HepG2 (cell line): ENCODE results near the gene WWP2. TPM values are rescaled to one million over a fixed set of nuclear protein-coding genes. Genes with fewer than 3 reads are reported as not detected.

ENCODE experiments used
- GABPA ChIP-seq, 2 experiments: IDR thresholded peaks; 2 replicates each; pipeline ENCODE4 v1.6.1; 2011 to 2016; ENCODE audit warnings: low read depth in 2 of 2, low read length in 1 of 2, missing biosample characterization in 1 of 2, missing genetic modification characterization in 1 of 2
- GFI1 ChIP-seq: sonication (generic); formaldehyde crosslinking; IDR thresholded peaks from 2 replicates; pipeline ENCODE4 v1.5.0; 2020; ENCODE audit warnings: missing genetic modification reagents, mild to moderate bottlenecking, borderline replicate concordance
- GMEB2 ChIP-seq: IDR thresholded peaks from 2 replicates; pipeline ENCODE4 v1.6.1; 2016; ENCODE audit warnings: missing biosample characterization, missing genetic modification reagents, low read depth
- HMGXB4 ChIP-seq, 2 experiments: sonication (generic) in 1 of 2; formaldehyde crosslinking in 1 of 2; IDR thresholded peaks; 2 replicates each; pipeline versions ENCODE4 v1.4.0 to v1.6.1; 2018 to 2020; ENCODE audit warnings: missing genetic modification reagents in 2 of 2, borderline replicate concordance in 1 of 2, low read depth in 1 of 2, mild to moderate bottlenecking in 1 of 2, missing biosample characterization in 1 of 2
- HNF4A ChIP-seq: sonication (generic); formaldehyde crosslinking; IDR thresholded peaks from 2 replicates; pipeline ENCODE4 v1.4.0; 2020; ENCODE audit warnings: missing genetic modification reagents
- MAFK ChIP-seq, 2 experiments: IDR thresholded peaks in 1 of 2; conservative IDR thresholded peaks in 1 of 2; 2 replicates each; pipeline ENCODE4 v1.6.1; 2011; ENCODE audit warnings: improper control_type of control experiment in 2 of 2, low read length in 2 of 2
- MED1 ChIP-seq: sonication (generic); formaldehyde crosslinking; IDR thresholded peaks from 2 replicates; pipeline ENCODE4 v1.4.0; 2020; ENCODE audit warnings: missing genetic modification reagents
- MTF1 ChIP-seq: sonication (generic); formaldehyde crosslinking; IDR thresholded peaks from 2 replicates; pipeline ENCODE4 v1.5.0; 2020; ENCODE audit warnings: missing genetic modification reagents
- SIX4 ChIP-seq: sonication (generic); formaldehyde crosslinking; IDR thresholded peaks from 2 replicates; pipeline ENCODE4 v1.4.0; 2020; ENCODE audit warnings: missing genetic modification reagents
- SRY ChIP-seq: sonication (generic); formaldehyde crosslinking; IDR thresholded peaks from 2 replicates; pipeline ENCODE4 v1.8.0; 2022; ENCODE audit warnings: mild to moderate bottlenecking, missing genetic modification reagents
- TBX2 ChIP-seq: sonication (generic); formaldehyde crosslinking; IDR thresholded peaks from 2 replicates; pipeline ENCODE4 v1.5.0; 2020; ENCODE audit warnings: missing genetic modification reagents, mild to moderate bottlenecking, borderline replicate concordance
- ZBTB38 ChIP-seq: sonication (generic); formaldehyde crosslinking; IDR thresholded peaks from 2 replicates; pipeline ENCODE4 v1.5.1; 2020; ENCODE audit warnings: mild to moderate bottlenecking, missing genetic modification reagents
- ZNF234 ChIP-seq: sonication (generic); formaldehyde crosslinking; conservative IDR thresholded peaks from 2 replicates; pipeline ENCODE4 v1.5.1; 2020; ENCODE audit warnings: mild to moderate bottlenecking, missing genetic modification reagents
- ZNF274 ChIP-seq: sonication (generic); formaldehyde crosslinking; IDR thresholded peaks from 2 replicates; pipeline ENCODE4 v1.5.1; 2020; ENCODE audit warnings: mild to moderate bottlenecking, missing genetic modification reagents
- ZNF780A ChIP-seq: sonication (generic); formaldehyde crosslinking; IDR thresholded peaks from 2 replicates; pipeline ENCODE4 v1.8.0; 2022; ENCODE audit warnings: mild to moderate bottlenecking, missing genetic modification reagents, moderate library complexity
- ZNF891 ChIP-seq: sonication (generic); formaldehyde crosslinking; IDR thresholded peaks from 2 replicates; pipeline ENCODE4 v1.5.0; 2020; ENCODE audit warnings: mild to moderate bottlenecking, missing genetic modification reagents
- polyA plus RNA-seq, 8 experiments: library from polyadenylated mRNA; depleted of rRNA in 3 of 8; stranded (reverse) in 7 of 8; unstranded in 1 of 8; fragments of >200 nt; fragmentation: Illumina TruSeq in 4 of 8; extraction: Trizol in 4 of 8; gene quantifications; 2 replicates each; pipeline versions ENCODE4 v1.2.1 to v1.2.3, GENCODE V29; 2011 to 2016; ENCODE audit warnings: low read depth in 4 of 8, missing spikeins in 1 of 8, mixed read lengths in 1 of 8; ENCODE audit not compliant: insufficient read depth in 1 of 8
- total RNA-seq, 5 experiments: library from RNA; depleted of rRNA; stranded (reverse); fragments of >200 nt; fragmentation: Illumina TruSeq; extraction: Trizol; gene quantifications; 2 replicates each; pipeline ENCODE4 v1.2.3, GENCODE V29; 2016; ENCODE audit warnings: low read depth in 1 of 5
- TF ChIP-seq, protein P1 (sequence below): IDR thresholded peaks from 2 replicates; pipeline ENCODE4 v1.6.1; 2016; ENCODE audit warnings: missing compliant biosample characterization, missing genetic modification reagents, borderline replicate concordance
- TF ChIP-seq, protein P2 (sequence below): sonication (generic); formaldehyde crosslinking; IDR thresholded peaks from 2 replicates; pipeline ENCODE4 v1.4.0; 2020; ENCODE audit warnings: missing genetic modification reagents
- TF ChIP-seq, protein P3 (sequence below): IDR thresholded peaks from 2 replicates; pipeline ENCODE4 v1.6.1; 2016

Gene WWP2
- total and polyA plus RNA-seq, 2 of the 13 experiments (the other 11 are each of a cell fraction or from before 2014, with no cell fraction given) = 11.4 to 28.2 TPM

DNA sequence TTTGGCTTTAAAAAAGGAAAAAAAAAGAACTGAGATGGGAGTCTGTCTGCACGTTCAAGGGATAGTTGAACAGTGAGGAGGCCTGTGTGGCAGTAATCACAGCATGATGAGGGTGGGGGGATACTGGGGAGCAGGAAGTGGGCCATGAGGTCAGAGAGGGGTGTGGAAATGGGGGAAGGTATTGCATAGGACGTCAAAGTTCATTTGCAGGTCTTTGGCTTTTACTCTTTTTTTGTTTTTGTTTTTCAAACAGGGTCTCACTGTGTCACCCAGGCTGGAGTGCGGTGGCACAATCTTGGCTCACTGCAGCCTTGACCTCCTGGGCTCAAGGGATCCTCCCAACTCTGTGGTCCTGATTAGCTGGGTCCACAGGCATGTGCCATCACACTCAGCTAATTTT lies 19.0 kb downstream of the WWP2 start (continued):
- 0 out of 2 replicates have a peak, but pooled peaks have one; percentile 15 for TF ChIP-seq TBX2
- TF ChIP-seq ZNF891 (CRISPR knock-in tag) = no peak
- no peak for TF ChIP-seq ZNF780A
- no peak for TF ChIP-seq HMGXB4 (CRISPR knock-in tag; IDR thresholded peaks at IDR 0.05; ENCODE audit: borderline replicate concordance in 1 of 2, low read depth in 1 of 2)
- no peak for TF ChIP-seq GABPA (IDR thresholded peaks at IDR 0.05; ENCODE audit: low read depth, low read length)
- peak; percentile 51 for TF ChIP-seq GABPA (CRISPR knock-in tag; IDR thresholded peaks at IDR 0.05; ENCODE audit: low read depth)
- no peak for TF ChIP-seq SIX4
- 0 out of 2 replicates have a peak, but pooled peaks have one; percentile 23 for TF ChIP-seq MED1 (CRISPR knock-in tag)
- TF ChIP-seq HNF4A (CRISPR knock-in tag) = peak; percentile 62; the same call in 1 of the 2 replicates
- TF ChIP-seq MAFK (conservative IDR thresholded peaks at IDR 0.05 in 1 of 2, IDR thresholded peaks at IDR 0.05 in 1 of 2; ENCODE audit: low read length in 2 of 2) = no peak
- TF ChIP-seq GMEB2 (CRISPR knock-in tag) = no peak
- TF ChIP-seq, protein P1, sequence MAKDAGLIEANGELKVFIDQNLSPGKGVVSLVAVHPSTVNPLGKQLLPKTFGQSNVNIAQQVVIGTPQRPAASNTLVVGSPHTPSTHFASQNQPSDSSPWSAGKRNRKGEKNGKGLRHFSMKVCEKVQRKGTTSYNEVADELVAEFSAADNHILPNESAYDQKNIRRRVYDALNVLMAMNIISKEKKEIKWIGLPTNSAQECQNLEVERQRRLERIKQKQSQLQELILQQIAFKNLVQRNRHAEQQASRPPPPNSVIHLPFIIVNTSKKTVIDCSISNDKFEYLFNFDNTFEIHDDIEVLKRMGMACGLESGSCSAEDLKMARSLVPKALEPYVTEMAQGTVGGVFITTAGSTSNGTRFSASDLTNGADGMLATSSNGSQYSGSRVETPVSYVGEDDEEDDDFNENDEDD (CRISPR knock-in tag) = no peak
- no peak for TF ChIP-seq MTF1 (CRISPR knock-in tag)
- no peak for TF ChIP-seq ZNF234 (CRISPR knock-in tag)
- TF ChIP-seq, protein P2, sequence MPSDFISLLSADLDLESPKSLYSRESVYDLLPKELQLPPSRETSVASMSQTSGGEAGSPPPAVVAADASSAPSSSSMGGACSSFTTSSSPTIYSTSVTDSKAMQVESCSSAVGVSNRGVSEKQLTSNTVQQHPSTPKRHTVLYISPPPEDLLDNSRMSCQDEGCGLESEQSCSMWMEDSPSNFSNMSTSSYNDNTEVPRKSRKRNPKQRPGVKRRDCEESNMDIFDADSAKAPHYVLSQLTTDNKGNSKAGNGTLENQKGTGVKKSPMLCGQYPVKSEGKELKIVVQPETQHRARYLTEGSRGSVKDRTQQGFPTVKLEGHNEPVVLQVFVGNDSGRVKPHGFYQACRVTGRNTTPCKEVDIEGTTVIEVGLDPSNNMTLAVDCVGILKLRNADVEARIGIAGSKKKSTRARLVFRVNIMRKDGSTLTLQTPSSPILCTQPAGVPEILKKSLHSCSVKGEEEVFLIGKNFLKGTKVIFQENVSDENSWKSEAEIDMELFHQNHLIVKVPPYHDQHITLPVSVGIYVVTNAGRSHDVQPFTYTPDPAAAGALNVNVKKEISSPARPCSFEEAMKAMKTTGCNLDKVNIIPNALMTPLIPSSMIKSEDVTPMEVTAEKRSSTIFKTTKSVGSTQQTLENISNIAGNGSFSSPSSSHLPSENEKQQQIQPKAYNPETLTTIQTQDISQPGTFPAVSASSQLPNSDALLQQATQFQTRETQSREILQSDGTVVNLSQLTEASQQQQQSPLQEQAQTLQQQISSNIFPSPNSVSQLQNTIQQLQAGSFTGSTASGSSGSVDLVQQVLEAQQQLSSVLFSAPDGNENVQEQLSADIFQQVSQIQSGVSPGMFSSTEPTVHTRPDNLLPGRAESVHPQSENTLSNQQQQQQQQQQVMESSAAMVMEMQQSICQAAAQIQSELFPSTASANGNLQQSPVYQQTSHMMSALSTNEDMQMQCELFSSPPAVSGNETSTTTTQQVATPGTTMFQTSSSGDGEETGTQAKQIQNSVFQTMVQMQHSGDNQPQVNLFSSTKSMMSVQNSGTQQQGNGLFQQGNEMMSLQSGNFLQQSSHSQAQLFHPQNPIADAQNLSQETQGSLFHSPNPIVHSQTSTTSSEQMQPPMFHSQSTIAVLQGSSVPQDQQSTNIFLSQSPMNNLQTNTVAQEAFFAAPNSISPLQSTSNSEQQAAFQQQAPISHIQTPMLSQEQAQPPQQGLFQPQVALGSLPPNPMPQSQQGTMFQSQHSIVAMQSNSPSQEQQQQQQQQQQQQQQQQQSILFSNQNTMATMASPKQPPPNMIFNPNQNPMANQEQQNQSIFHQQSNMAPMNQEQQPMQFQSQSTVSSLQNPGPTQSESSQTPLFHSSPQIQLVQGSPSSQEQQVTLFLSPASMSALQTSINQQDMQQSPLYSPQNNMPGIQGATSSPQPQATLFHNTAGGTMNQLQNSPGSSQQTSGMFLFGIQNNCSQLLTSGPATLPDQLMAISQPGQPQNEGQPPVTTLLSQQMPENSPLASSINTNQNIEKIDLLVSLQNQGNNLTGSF (CRISPR knock-in tag) = no peak
- TF ChIP-seq ZBTB38 (CRISPR knock-in tag) = peak; percentile 20; the same call in 1 of the 2 replicates
- no peak for TF ChIP-seq ZNF274
- TF ChIP-seq, protein P3, sequence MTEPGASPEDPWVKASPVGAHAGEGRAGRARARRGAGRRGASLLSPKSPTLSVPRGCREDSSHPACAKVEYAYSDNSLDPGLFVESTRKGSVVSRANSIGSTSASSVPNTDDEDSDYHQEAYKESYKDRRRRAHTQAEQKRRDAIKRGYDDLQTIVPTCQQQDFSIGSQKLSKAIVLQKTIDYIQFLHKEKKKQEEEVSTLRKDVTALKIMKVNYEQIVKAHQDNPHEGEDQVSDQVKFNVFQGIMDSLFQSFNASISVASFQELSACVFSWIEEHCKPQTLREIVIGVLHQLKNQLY (CRISPR knock-in tag) = no peak
- no peak for TF ChIP-seq SRY (CRISPR knock-in tag)
- peak; percentile 38; the same call in 1 of the 2 replicates for TF ChIP-seq GFI1
